Measurements from ENCODE around the gene ABCA2. TPM values are rescaled to one million over a fixed set of nuclear protein-coding genes. Genes with fewer than 3 reads are reported as not detected.

ABCA2 gene
- polyA plus RNA-seq, 2 donors, result 7.7 to 14.7 TPM

- no peaks in the 10 kb centered on the region for H3K9me3 ChIP-seq (ENCODE audit: control insufficient read depth in 2 of 2, insufficient read depth in 1 of 2, low read depth in 1 of 2, low read length in 1 of 2)
- H3K27me3 ChIP-seq (ENCODE audit: control insufficient read depth in 1 of 2, insufficient read depth in 2 of 2, low read length in 2 of 2), result no peaks in the 10 kb centered on the region
- no peaks in the 10 kb centered on the region for H3K36me3 ChIP-seq (ENCODE audit: control insufficient read depth in 2 of 2, insufficient read depth in 2 of 2, low read length in 1 of 2)
- no peak overlapping the region for H3K27ac ChIP-seq (ENCODE audit: low read depth in 2 of 2, low read length in 1 of 2)
- H3K4me1 ChIP-seq (ENCODE audit: control insufficient read depth in 2 of 2, insufficient read depth in 2 of 2, low read length in 1 of 2), result peaks cover 6 to 9% of the 10 kb centered on the region in 2 donors
- no peak overlapping the region for H3K4me3 ChIP-seq (ENCODE audit: low read depth in 1 of 2, low read length in 2 of 2)
- 92 to 93% methylated on average over 6 of the region's 6 CpGs for WGBS, 2 donors
Observed at GRCh38 chr9:136957901-136958300, 70.1 kb downstream of the ABCA2 start.

DNA sequence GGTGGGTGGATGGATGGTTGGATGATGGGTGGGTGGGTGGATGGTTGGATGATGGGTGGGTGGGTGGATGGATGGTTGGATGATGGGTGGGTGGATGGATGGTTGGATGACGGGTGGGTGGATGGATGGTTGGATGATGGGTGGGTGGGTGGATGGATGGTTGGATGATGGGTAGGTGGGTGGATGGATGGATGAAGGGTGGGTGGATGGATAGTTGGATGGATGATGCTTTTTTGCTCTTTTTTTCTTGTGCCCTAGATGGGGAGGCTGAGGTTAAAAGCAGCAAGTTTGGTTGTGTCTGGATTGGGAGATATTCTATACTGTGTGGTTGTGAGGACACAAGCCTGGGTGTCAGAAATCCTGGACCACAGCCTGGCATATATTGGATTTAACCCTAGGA lies 70.6 kb downstream of the ABCA2 start:
- WGBS, 2 donors, result 93 to 97% methylated on average over 1 of the region's 1 CpG

More for the DNA sequence above, 70.6 kb downstream of the ABCA2 start:
- no peaks in the 10 kb centered on the region for H3K9me3 ChIP-seq (ENCODE audit: control insufficient read depth in 2 of 2, insufficient read depth in 1 of 2, low read depth in 1 of 2, low read length in 1 of 2)
- H3K4me1 ChIP-seq (ENCODE audit: control insufficient read depth in 2 of 2, insufficient read depth in 2 of 2, low read length in 1 of 2), result peaks cover 6 to 9% of the 10 kb centered on the region in 2 donors
- H3K27me3 ChIP-seq (ENCODE audit: control insufficient read depth in 1 of 2, insufficient read depth in 2 of 2, low read length in 2 of 2), result no peaks in the 10 kb centered on the region
- H3K27ac ChIP-seq (ENCODE audit: low read depth in 2 of 2, low read length in 1 of 2), result no peak overlapping the region
- no peak overlapping the region for H3K4me3 ChIP-seq (ENCODE audit: low read depth in 1 of 2, low read length in 2 of 2)
- no peaks in the 10 kb centered on the region for H3K36me3 ChIP-seq (ENCODE audit: control insufficient read depth in 2 of 2, insufficient read depth in 2 of 2, low read length in 1 of 2)

Other genes with a start within 250 kb of the ABCA2 start
- gene TMEM141, start 236.9 kb downstream of the ABCA2 start, polyA plus RNA-seq, result 100 to 1,000 TPM in 1 of 2 donors, 10 to 100 TPM in 1; 85.2 to 155 TPM
- 1 to 10 TPM in 1 of 2 donors, under 1 TPM in 1; 0.32 to 1.1 TPM for gene CCDC183, start 231.9 kb downstream of the ABCA2 start, polyA plus RNA-seq
- 10 to 100 TPM; 46.5 to 61.7 TPM for gene RABL6, start 220.3 kb downstream of the ABCA2 start, polyA plus RNA-seq
- gene AJM1, start 185.8 kb downstream of the ABCA2 start, polyA plus RNA-seq, result 1 to 10 TPM; 1.9 to 3.7 TPM
- gene PHPT1, start 178.8 kb downstream of the ABCA2 start, polyA plus RNA-seq, result 100 to 1,000 TPM in 1 of 2 donors, 10 to 100 TPM in 1; 83.1 to 101 TPM
- 10 to 100 TPM in 1 of 2 donors, 1 to 10 TPM in 1; 3.9 to 11.5 TPM for gene MAMDC4, start 175.9 kb downstream of the ABCA2 start, polyA plus RNA-seq
- 100 to 1,000 TPM; 445 to 637 TPM for gene EDF1, start 161.9 kb downstream of the ABCA2 start, polyA plus RNA-seq
- 10 to 100 TPM; 11.0 to 16.6 TPM for gene TRAF2, start 141.7 kb downstream of the ABCA2 start, polyA plus RNA-seq
- gene FBXW5, start 83.5 kb downstream of the ABCA2 start, polyA plus RNA-seq, result 10 to 100 TPM; 91.4 to 97.3 TPM
- gene C8G, start 83.0 kb downstream of the ABCA2 start, polyA plus RNA-seq, result 1 to 10 TPM; 1.2 to 1.8 TPM
- gene LCN12, start 76.0 kb downstream of the ABCA2 start, polyA plus RNA-seq, result under 1 TPM; 0.24 to 0.77 TPM
- 10 to 100 TPM; 18.4 to 42.3 TPM for gene PTGDS, start 50.7 kb downstream of the ABCA2 start, polyA plus RNA-seq
- gene LCNL1, start 45.2 kb downstream of the ABCA2 start, polyA plus RNA-seq, result under 1 TPM; 0.20 to 0.55 TPM
- 100 to 1,000 TPM in 1 of 2 donors, 10 to 100 TPM in 1; 49.7 to 119 TPM for gene PAXX, start 35.8 kb downstream of the ABCA2 start, polyA plus RNA-seq
- 100 to 1,000 TPM; 351 to 474 TPM for gene CLIC3, start 31.7 kb downstream of the ABCA2 start, polyA plus RNA-seq
- under 1 TPM; 0.08 to 0.39 TPM for gene FUT7, start 3.9 kb upstream of the ABCA2 start, polyA plus RNA-seq
- gene NPDC1, start 17.9 kb upstream of the ABCA2 start, polyA plus RNA-seq, result 10 to 100 TPM; 33.1 to 44.3 TPM
- 1 to 10 TPM; 1.5 to 1.6 TPM for gene ENTPD2, start 25.8 kb upstream of the ABCA2 start, polyA plus RNA-seq
- gene SAPCD2, start 42.3 kb upstream of the ABCA2 start, polyA plus RNA-seq, result 1 to 10 TPM; 7.5 to 9.0 TPM
- gene UAP1L1, start 49.3 kb upstream of the ABCA2 start, polyA plus RNA-seq, result 1 to 10 TPM; 2.9 to 3.8 TPM
- 10 to 100 TPM; 28.5 to 42.3 TPM for gene MAN1B1, start 58.7 kb upstream of the ABCA2 start, polyA plus RNA-seq
- gene DPP7, start 86.5 kb upstream of the ABCA2 start, polyA plus RNA-seq, result 100 to 1,000 TPM in 1 of 2 donors, 10 to 100 TPM in 1; 90.4 to 129 TPM
- gene GRIN1, start 110.9 kb upstream of the ABCA2 start, polyA plus RNA-seq, result under 1 TPM; 0.06 to 0.14 TPM
- under 1 TPM; 0.24 to 0.81 TPM for gene LRRC26, start 141.8 kb upstream of the ABCA2 start, polyA plus RNA-seq
- not detected for gene TMEM210, start 143.8 kb upstream of the ABCA2 start, polyA plus RNA-seq
- 10 to 100 TPM; 27.7 to 47.3 TPM for gene ANAPC2, start 160.3 kb upstream of the ABCA2 start, polyA plus RNA-seq
- gene SSNA1, start 160.4 kb upstream of the ABCA2 start, polyA plus RNA-seq, result 100 to 1,000 TPM; 104 TPM
- 10 to 100 TPM; 12.8 to 19.9 TPM for gene TPRN, start 172.5 kb upstream of the ABCA2 start, polyA plus RNA-seq
- 10 to 100 TPM; 21.6 to 27.5 TPM for gene TMEM203, start 177.4 kb upstream of the ABCA2 start, polyA plus RNA-seq
- 10 to 100 TPM in 1 of 2 donors, 1 to 10 TPM in 1; 5.7 to 12.2 TPM for gene NDOR1, start 177.5 kb upstream of the ABCA2 start, polyA plus RNA-seq
- gene RNF208, start 194.0 kb upstream of the ABCA2 start, polyA plus RNA-seq, result 10 to 100 TPM; 13.3 to 28.5 TPM
- 100 to 1,000 TPM; 334 to 342 TPM for gene CYSRT1, start 196.9 kb upstream of the ABCA2 start, polyA plus RNA-seq
- 1 to 10 TPM; 3.7 to 5.5 TPM for gene RNF224, start 199.3 kb upstream of the ABCA2 start, polyA plus RNA-seq
- gene SLC34A3, start 202.7 kb upstream of the ABCA2 start, polyA plus RNA-seq, result 1 to 10 TPM; 1.3 to 1.6 TPM
- 100 to 1,000 TPM; 415 to 578 TPM for gene TUBB4B, start 213.1 kb upstream of the ABCA2 start, polyA plus RNA-seq
- not detected for gene STPG3, start 223.0 kb upstream of the ABCA2 start, polyA plus RNA-seq
- gene NELFB, start 227.1 kb upstream of the ABCA2 start, polyA plus RNA-seq, result 10 to 100 TPM; 31.7 to 34.7 TPM
- 1 to 10 TPM; 1.5 to 4.3 TPM for gene TOR4A, start 249.5 kb upstream of the ABCA2 start, polyA plus RNA-seq

All from esophagus (tissue), 2 donors.